Measurements from ENCODE around the gene LRPAP1. TPM values are rescaled to one million over a fixed set of nuclear protein-coding genes. Genes with fewer than 3 reads are reported as not detected.

LRPAP1 gene
- polyA plus RNA-seq, 1 donor from 2014 or later = 91.1 TPM

- Histone ChIP-seq H3K79me2 (replicated peaks; ENCODE audit: insufficient read depth, low read length) (no peaks in the 10 kb centered on the region), H3K9me2 (ENCODE audit: insufficient read depth, low read length) (no peaks in the 10 kb centered on the region), H3K27me3 (ENCODE audit: insufficient read depth, low read depth, low read length) (no peaks in the 10 kb centered on the region), H3F3A (ENCODE audit: insufficient read depth, low read length, poor library complexity, severe bottlenecking) (no peaks in the 10 kb centered on the region), H3K9ac (ENCODE audit: low read length) (no peak overlapping the region), H3K27ac (ENCODE audit: low read length) (no peak overlapping the region), H2AFZ (ENCODE audit: low read depth, low read length) (no peak overlapping the region), H3K36me3 (ENCODE audit: insufficient read depth, low read length) (no peaks in the 10 kb centered on the region), H3K4me3 (ENCODE audit: low read length) (no peak overlapping the region), H3K9me3 (ENCODE audit: low read length) (no peaks in the 10 kb centered on the region), H3K4me2 (ENCODE audit: low read length) (no peak overlapping the region), H4K20me1 (ENCODE audit: insufficient read depth) (no peaks in the 10 kb centered on the region)
- TF ChIP-seq POLR2AphosphoS5 (IDR thresholded peaks at IDR 0.05) (no peak), REST (IDR thresholded peaks at IDR 0.05; ENCODE audit: borderline replicate concordance) (no peak), SMC3 (conservative IDR thresholded peaks at IDR 0.05; ENCODE audit: poor library complexity) (no peak), TAF1 (IDR thresholded peaks at IDR 0.05; ENCODE audit: low read depth) (no peak), CTCF (IDR thresholded peaks at IDR 0.05; ENCODE audit: poor library complexity, severe bottlenecking) (no peak), EP300 (conservative IDR thresholded peaks at IDR 0.05; ENCODE audit: poor library complexity, severe bottlenecking) (no peak), RAD21 (conservative IDR thresholded peaks at IDR 0.05) (no peak), EZH2 (IDR thresholded peaks at IDR 0.05; ENCODE audit: borderline replicate concordance, insufficient read depth, low read length, poor library complexity, severe bottlenecking) (no peak), MXI1 (conservative IDR thresholded peaks at IDR 0.05; ENCODE audit: poor library complexity, severe bottlenecking) (no peak)
Measured at GRCh38 chr4:3497523-3498389, 34.5 kb downstream of the LRPAP1 start.

GRCh38 chr4:3497095-3497494, 35.1 kb downstream of the LRPAP1 start:
- Histone ChIP-seq H3K9me2 (ENCODE audit: insufficient read depth, low read length) (no peaks in the 10 kb centered on the region), H3K36me3 (ENCODE audit: insufficient read depth, low read length) (no peaks in the 10 kb centered on the region), H4K20me1 (ENCODE audit: insufficient read depth) (no peaks in the 10 kb centered on the region), H3K4me2 (ENCODE audit: low read length) (no peak overlapping the region), H2AFZ (ENCODE audit: low read depth, low read length) (no peak overlapping the region), H3K4me3 (ENCODE audit: low read length) (no peak overlapping the region), H3K9ac (ENCODE audit: low read length) (no peak overlapping the region), H3K27ac (ENCODE audit: low read length) (no peak overlapping the region), H3K79me2 (replicated peaks; ENCODE audit: insufficient read depth, low read length) (no peaks in the 10 kb centered on the region), H3F3A (ENCODE audit: insufficient read depth, low read length, poor library complexity, severe bottlenecking) (no peaks in the 10 kb centered on the region), H3K9me3 (ENCODE audit: low read length) (no peaks in the 10 kb centered on the region), H3K27me3 (ENCODE audit: insufficient read depth, low read depth, low read length) (no peaks in the 10 kb centered on the region)
- TF ChIP-seq SMC3 (conservative IDR thresholded peaks at IDR 0.05; ENCODE audit: poor library complexity) (no peak), MXI1 (conservative IDR thresholded peaks at IDR 0.05; ENCODE audit: poor library complexity, severe bottlenecking) (no peak), POLR2AphosphoS5 (IDR thresholded peaks at IDR 0.05) (no peak), EZH2 (IDR thresholded peaks at IDR 0.05; ENCODE audit: borderline replicate concordance, insufficient read depth, low read length, poor library complexity, severe bottlenecking) (no peak), CTCF (IDR thresholded peaks at IDR 0.05; ENCODE audit: poor library complexity, severe bottlenecking) (no peak), EP300 (conservative IDR thresholded peaks at IDR 0.05; ENCODE audit: poor library complexity, severe bottlenecking) (no peak), REST (IDR thresholded peaks at IDR 0.05; ENCODE audit: borderline replicate concordance) (no peak)
